ENCODE measurements around the gene KIF16B.

DNA sequence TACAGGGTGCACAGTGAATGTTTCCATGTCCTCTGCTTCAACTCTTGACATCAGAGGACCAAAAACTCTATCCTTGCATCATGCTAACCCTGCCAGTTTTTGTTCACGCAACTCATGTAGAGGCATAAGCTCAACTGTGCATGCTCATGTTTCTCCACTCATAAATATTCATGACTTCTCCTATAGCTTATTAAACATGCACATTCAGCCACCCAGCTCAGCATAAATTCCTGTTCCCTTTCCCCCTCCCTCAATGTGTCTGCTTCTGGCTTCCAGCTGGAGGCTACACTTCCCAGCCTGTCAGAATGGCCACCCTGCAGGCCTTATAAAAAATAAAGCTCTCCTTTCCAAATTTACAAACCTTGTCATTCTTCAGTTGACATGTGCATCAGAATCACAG is 154.6 kb downstream of the KIF16B start:
- TF ChIP-seq CTCF (IDR thresholded peaks at IDR 0.05) (no peak), ZFX (IDR thresholded peaks at IDR 0.05; ENCODE audit: borderline replicate concordance) (no peak)
